GM21825 (cell line): Measurements from ENCODE around the gene RABL6.
A peak's percentile ranks its signal among the peaks of the same experiment; 100 is the strongest.
"Not testable (repeated sequence)": the region's sequence is repeated elsewhere in the genome, so short reads cannot be mapped to it uniquely, and the experiment has no call there.

Experiments used
- ATAC-seq: cut with Tn5 transposase; IDR thresholded peaks from one replicate; pipeline ENCODE4 v1.9.1; 2021; ENCODE audit warnings: mild to moderate bottlenecking, moderate library complexity; ENCODE audit not compliant: unreplicated experiment

RABL6 gene

DNA sequence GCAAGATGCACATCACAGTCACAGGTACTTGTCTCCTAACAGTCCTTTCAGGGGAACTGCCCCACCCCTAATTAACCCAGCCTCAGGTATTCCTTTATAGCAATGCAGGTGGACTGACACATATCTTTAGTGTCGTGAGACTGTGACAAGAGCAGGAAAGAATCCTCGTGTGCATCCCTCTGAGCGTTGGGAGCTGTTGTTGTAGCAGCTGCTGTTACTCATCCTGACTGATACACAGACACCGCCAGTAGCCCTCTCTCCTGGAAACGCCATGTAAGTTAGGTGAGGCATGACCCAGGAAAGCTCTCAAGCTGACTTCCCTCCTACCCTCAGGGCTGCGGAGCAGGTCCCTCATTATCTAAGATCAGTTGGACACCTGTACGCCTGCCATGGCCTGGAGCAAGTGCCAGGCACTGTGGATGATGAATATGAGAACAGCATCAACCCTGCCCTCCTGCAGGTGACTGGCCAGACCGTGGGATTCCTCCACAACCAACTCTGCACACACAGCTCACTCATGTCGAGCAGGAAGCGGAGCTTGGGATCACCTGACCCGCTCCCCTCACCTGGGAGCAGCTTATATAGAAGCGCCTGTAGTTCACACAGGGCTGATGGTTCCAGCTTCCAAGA, 33.2 kb upstream of the RABL6 start:
- ATAC-seq = no peak

DNA sequence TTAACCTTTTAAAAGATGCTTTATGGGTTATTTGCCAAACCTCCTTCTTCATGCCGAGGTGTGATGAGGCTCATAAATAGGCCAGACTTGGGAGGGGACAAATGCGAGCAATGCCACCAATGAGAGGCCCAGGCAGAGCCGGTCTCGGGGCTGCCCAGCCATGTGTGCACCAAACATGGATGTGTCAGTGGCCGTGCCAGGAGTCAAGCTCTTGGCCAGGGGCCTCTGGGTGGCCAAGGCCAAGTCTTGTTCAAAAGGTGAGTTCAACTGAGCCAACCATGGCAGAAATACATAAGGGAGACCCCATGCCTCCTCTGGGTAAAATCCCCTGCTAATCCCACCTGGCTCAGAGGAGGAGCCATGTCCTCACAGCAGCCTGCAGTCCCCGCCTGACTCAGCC, 32.6 kb upstream of the RABL6 start:
- ATAC-seq = no peak

GRCh38 chr9:136776947-136777346, 30.8 kb upstream of the RABL6 start:
- ATAC-seq = no peak

- ATAC-seq = no peak
Observed at GRCh38 chr9:136777359-136777758, 30.4 kb upstream of the RABL6 start.

GRCh38 chr9:136779808-136780207, 27.9 kb upstream of the RABL6 start:
- no peak for ATAC-seq

GRCh38 chr9:136782452-136782851, 25.3 kb upstream of the RABL6 start:
- ATAC-seq = no peak

GRCh38 chr9:136784249-136784996, 23.3 kb upstream of the RABL6 start:
- ATAC-seq = no peak

DNA sequence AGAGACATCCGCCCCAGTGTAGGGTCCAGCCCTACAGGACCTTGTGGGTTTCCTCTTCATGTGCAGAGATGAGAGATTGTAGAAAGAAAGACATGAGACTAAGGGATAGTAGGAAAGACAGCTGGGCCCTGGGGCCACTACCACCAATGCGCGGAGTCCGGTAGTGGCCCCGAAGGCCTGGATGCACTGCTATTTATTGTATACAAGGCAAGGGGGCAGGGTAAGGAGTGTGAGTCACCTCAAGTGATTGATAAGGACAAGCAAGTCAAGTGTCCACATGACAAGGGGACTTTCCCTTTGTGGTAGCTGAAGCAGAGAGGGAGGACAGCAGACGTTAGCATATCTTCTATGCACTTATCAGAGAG, 22.8 kb upstream of the RABL6 start:
- no peak for ATAC-seq

DNA sequence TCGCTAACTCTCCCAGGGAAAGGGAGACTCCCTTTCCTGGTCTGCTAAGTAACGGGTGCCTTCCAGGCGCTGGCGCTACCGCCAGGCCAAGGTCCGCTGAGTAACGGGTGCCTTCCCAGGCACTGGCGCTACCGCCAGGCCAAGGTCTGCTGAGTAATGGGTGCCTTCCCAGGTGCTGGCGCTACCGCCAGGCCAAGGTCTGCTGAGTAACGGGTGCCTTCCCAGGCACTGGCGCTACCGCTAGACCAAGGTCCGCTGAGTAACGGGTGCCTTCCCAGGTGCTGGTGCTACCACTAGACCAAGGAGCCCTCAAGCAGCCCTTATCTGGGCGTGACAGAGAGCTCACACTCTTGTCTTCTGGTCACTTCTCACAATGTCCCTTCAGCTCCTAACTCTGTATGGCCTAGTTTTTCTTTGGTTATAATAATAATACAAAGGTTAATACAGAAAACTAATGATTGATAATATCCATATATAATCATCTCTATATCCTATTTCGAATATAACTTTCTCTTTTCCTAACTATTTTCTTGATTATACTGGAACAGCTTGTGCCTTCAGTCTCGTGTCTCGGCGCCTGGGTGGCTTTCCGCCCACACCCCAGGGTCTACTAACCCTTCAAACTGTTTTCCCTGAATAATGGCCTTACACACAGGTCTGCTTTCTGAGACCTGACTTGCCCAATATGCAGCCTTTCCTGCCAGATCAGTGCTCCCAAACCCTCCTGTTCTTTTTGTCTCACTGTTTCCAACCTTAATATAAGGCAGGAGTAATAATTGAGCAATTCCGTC, 22.0 kb upstream of the RABL6 start:
- not testable (repeated sequence) for ATAC-seq

DNA sequence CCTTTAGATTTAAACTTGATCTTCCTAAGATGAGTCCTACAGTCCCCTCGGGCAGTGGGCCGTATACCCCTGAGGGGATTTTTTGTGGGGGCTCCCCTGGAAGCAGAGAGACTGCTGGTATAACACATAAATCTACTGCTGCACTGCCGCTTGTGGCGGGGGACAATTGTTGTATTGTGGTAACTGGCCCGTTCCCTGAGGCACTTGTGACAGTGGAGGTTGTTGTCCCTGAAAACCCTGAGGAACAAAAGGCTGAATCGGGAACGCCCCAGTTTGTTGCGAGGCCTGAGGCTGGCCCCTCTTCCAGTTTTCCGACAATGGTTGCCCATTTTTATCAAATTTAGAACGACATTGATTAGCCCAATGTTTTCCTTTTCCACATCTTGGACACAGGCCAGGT, 21.3 kb upstream of the RABL6 start:
- no peak for ATAC-seq

DNA sequence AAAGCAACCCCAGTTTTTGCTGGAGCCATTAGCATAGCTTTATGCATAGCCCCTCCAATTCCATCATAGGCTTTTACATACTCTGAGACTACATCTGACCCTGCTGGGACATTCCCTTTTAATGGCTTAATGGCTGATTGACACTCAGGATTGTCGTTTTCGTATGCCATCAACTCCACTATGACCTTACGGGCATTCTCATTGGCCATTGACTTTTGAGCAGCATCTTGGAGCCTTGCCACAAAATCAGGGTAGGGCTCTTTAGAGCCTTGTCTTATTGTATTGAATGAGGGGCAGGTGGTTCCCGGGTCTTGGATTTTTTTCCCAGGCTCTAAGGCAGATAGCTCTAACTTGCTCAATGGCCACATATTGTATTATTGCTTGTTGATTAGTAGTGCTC, 20.8 kb upstream of the RABL6 start:
- not testable (repeated sequence) for ATAC-seq

DNA sequence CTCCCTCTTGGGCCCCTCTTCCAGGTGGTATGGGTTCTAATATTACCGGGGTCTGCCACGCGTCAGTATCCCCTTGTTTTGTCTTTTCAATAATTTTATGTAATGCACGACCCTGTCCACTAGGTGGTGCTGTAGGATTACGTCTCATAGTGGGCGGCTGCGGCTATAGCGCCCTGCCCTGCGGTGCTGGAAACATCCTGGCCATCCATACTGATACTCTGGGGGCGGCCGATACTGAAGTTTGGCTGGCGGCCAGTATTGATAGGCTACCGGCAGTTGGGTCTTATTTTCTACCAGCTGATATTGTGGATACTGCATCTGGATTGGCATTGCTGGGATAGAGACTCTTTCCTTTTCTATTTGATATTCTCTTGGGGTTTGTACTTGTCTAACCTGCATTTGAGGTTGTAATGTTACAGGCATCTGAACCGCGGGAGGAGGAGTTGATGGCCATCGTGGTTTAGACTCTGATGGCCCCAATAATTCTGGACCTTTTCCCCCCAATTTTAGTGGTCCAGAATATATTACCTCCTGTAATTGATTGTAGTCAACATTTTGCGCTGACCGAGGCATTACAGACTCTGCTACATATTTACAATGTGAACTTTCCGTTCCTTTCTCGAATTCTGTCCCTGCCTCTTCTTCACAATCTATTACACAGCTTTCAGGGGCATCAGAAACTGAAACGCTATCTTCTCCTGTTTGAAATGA, 19.9 kb upstream of the RABL6 start:
- no peak for ATAC-seq

DNA sequence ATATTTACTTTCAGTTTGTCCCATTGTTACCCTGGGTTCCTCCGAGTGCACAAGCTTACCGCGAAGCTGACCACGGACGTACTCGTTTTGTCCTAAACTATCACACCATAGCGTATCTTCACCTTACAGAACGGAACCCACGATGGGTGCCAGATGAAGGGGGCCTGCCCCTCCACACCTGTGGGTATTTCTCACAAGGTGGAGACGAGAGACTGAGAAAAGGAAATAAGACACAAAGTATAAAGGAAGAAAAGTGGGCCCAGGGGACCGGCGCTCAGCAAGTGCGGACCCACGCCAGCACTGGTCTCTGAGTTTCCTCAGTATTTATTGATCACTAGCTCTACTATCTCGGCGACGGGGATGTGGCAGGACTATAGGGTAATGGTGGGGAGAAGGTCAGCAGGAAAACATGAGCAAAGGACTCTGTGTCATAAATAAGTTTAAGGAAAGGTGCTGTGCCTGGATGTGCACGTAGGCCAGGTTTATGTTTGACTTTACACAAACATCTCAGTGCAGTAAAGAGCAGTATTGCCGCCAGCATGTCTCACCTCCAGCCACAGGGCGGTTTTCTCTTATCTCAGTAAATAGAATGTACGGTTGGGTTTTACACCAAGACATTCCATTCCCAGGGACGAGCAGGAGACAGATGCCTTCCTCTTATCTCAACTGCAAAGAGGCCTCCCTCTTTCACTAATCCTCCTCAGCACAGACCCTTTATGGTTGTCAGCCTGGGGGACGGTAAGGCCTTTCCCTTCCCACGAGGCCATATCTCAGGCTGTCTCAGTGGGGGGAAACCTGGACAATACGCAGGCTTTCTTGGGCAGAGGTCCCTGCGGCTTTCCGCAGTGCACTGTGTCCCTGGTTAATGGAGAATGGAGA, 18.9 kb upstream of the RABL6 start:
- ATAC-seq = not testable (repeated sequence)

- no peak for ATAC-seq
Observed at GRCh38 chr9:136789523-136789937, 18.2 kb upstream of the RABL6 start.

DNA sequence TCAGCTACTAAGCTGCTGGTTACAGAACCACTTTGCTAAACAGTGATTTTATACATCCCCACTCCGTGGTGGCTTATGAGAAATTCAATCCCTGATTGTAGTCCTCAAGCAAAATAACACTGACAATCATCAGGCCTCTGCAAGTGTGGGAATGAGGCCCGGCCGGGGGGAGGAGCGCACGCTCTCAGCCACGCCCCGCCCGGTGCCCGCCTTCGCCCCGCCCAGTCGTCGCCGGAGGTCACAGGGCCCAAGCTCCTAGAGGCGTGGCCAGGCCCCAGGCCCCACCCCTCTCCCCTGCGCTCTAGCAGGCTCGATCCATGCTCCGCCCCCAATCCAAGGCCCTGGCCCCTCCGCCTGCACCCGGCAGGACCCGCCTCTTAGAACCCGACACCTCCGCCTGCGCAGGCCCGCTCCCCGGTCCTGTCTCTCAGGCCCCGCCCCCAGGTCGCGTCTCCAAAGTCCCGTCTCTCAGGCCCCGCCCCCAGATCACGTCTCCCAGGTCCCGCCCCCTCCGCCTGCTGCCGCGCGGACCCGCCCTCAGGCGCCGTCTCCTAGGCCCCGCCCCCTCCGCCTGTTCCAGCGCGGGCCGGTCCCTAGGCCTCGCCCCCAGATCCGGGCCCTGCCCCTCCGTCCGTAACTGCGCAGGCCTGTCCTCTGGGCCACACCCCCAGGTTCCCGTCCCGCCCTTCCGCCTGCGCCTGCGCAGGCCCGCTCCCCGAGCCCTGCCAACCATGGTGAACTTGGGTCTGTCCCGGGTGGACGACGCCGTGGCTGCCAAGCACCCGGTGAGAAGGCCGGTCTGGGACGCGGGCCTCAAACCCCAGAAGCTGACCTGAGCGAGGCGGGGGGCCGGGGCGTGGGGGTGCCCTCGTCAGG, 16.9 kb upstream of the RABL6 start, which contains the start of gene TMEM141:
Gene TMEM141 (plus strand): TSS at position 705 of the 876 bp plus-strand sequence. CDS start 27 bp downstream, at position 732.
- peak; percentile 84 for ATAC-seq

DNA sequence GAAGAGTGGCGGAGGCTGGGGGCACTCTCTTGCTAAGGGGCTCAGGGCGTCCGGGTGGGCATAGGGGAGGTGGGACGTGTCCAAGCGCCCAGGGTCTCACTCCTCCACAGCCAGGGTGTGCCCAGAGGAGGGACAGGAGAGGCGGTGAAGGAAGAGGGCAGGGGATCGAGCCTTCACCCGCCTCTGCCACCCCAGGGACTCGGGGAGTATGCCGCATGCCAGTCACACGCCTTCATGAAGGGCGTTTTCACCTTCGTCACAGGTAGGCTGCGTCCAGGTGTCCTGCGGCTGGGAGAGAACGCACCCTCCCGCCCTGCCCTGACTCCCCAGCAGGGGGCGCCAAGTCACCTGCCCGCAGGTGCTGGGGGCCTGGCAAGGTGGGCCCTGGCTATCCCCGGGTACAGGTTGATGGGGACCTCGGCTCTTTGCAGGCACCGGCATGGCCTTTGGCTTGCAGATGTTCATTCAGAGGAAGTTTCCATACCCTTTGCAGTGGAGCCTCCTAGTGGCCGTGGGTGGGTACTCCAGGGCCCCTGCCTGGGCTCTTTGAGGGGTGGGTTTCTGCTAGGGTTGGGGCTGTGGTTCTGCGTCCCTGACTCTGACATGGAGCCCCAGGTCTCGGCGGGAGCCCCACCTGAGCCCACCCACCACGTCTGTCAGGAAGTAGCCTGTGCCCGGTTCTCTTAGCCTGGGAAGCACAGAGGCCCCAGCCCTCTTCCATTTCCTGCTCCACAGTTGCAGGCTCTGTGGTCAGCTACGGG, 16.1 kb upstream of the RABL6 start:
- ATAC-seq = no peak

DNA sequence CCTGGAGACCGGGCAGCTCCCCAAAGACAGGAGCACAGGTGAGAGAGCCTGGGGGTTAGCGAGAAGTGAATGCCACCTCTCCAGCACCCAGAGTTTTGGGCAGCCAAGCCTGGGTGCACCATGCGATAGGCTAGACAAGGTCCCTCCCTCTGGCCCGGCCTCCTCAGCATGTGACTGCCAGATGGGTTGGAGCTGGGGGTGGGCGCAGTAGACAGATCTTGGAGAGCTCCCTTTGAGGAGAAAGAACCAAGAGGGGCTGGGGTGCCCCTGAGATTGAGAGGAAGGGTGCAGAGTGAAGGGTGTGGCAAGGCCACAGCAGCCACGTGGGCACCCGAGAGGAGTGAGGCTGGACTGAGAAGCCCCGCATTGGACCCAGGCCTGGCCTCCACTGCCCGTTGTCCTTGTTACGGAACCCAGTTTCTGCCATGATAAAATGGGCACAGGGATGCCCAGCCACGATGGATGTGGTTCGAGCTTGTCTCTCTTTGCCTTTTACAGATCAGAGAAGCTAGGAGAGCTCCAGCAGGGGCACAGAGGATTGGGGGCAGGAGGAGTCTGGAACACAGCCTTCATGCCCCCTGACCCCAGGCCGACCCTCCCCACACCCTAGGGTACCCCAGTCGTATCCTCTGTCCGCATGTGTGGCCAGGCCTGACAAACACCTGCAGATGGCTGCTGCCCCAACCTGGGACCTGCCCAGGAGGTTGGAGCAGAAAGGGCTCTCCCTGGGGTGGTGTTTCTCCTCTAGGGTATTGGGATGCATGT, 15.2 kb upstream of the RABL6 start:
- no peak for ATAC-seq
